ENCODE data around the gene BICRA. TPM values are rescaled to one million over a fixed set of nuclear protein-coding genes. Genes with fewer than 3 reads are reported as not detected.

Gene BICRA
- total and polyA plus RNA-seq, 2 of the 8 experiments (the other 6 are each of a cell fraction or from before 2014, with no cell fraction given) = 1.5 to 29.2 TPM

DNA sequence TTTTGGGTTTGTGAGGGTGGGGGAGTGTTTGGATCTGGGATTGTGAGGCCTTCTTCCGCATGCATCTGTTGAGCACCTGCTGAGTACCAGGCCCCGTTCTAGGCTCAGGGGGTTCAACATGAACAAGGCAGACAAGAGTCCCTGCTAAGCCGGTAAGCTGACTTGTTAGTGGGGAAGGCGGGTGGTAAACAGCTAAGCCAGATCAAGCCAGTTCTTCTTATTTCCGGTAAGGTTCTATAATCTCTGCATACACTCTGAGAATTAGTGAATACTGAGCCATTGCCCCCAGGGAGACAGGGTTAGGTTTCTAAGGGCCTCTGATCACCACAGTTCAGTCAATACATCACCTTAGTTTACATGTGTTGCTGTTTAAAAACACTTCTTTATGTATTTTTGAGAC lies 94.4 kb downstream of the BICRA start:
- WGBS, 2 experiments (ENCODE audit: extremely low coverage in 1 of 2, insufficient coverage in 1 of 2, insufficient read length in 1 of 2, insufficient replicate concordance in 2 of 2, low coverage in 1 of 2, low lambda C conversion rate in 2 of 2, missing lambda C conversion rate in 1 of 2) = 85% methylated on average over 5 of the region's 5 CpGs; no CpG with 5 or more reads in 1 of the 2 experiments
- no peak overlapping the region for H3K4me3 ChIP-seq (ENCODE audit: extremely low read depth in 1 of 4, insufficient read depth in 2 of 4, low read depth in 3 of 4, low read length in 4 of 4)
- H3K14ac ChIP-seq (ENCODE audit: insufficient read length) = no peak overlapping the region
- no peak overlapping the region for H2AK5ac ChIP-seq (ENCODE audit: low read depth, low read length)
- H4K8ac ChIP-seq (ENCODE audit: extremely low read depth, insufficient read depth, low read length) = no peak overlapping the region
- H2BK5ac ChIP-seq (ENCODE audit: low read depth, low read length) = no peak overlapping the region
- no peaks in the 10 kb centered on the region for H3K79me1 ChIP-seq (ENCODE audit: low read depth, low read length)
- peaks cover 2 to 3% of the 10 kb centered on the region in 2 experiments for H4K20me1 ChIP-seq (replicated peaks in 1 of 2; ENCODE audit: control insufficient read depth in 1 of 2, insufficient read depth in 2 of 2, low read length in 2 of 2)
- FAIRE-seq = no peak
- H4K91ac ChIP-seq (replicated peaks; ENCODE audit: insufficient read length, low read length) = no peak overlapping the region
- H3K23me2 ChIP-seq (ENCODE audit: low read depth, low read length) = no peaks in the 10 kb centered on the region
- H2AFZ ChIP-seq (ENCODE audit: low read length) = no peak overlapping the region
- no peak overlapping the region for H2BK15ac ChIP-seq (ENCODE audit: low read length)
- no peak overlapping the region for H2BK120ac ChIP-seq (replicated peaks; ENCODE audit: low read depth, low read length)
- H3K4me1 ChIP-seq (replicated peaks in 1 of 4; ENCODE audit: control insufficient read depth in 3 of 4, insufficient read depth in 4 of 4, low read length in 3 of 4) = peaks cover 0 to 2% (median 0%) of the 10 kb centered on the region in 4 experiments; a peak in 1 of 7 replicates
- no peaks in the 10 kb centered on the region for H3K79me2 ChIP-seq (ENCODE audit: control insufficient read depth in 1 of 2, insufficient read depth in 2 of 2, low read length in 2 of 2)
- H3K4me2 ChIP-seq (ENCODE audit: insufficient read depth in 1 of 2, low read depth in 2 of 2, low read length in 2 of 2) = no peak overlapping the region
- H3K36me3 ChIP-seq (ENCODE audit: control insufficient read depth in 2 of 4, insufficient read depth in 4 of 4, low read length in 3 of 4) = peaks cover 2 to 23% (median 6%) of the 10 kb centered on the region in 4 experiments; a peak in 6 of 8 replicates
- H3K56ac ChIP-seq (replicated peaks; ENCODE audit: insufficient read length, low read depth, low read length) = no peak overlapping the region
- DNase-seq (ENCODE audit: low read depth in 1 of 2, low spot score in 2 of 2) = no peak
- H3K4ac ChIP-seq (replicated peaks; ENCODE audit: insufficient read length, low read depth, low read length) = no peak overlapping the region
- H2BK20ac ChIP-seq (ENCODE audit: low read length) = no peak overlapping the region
- H3K27me3 ChIP-seq (replicated peaks in 1 of 4; ENCODE audit: control insufficient read depth in 3 of 4, extremely low read depth in 1 of 4, insufficient read depth in 3 of 4, low read length in 3 of 4) = no peaks in the 10 kb centered on the region
- ChIA-PET POLR2A (ENCODE audit: partially characterized antibody) (interaction anchor here (1.1 to 1.9 kb wide), 2 partner anchors 42 to 212 kb away, joined by 3 to 5 read pairs; partner anchors contain the start of gene NOP53), CTCF (ENCODE audit: partially characterized antibody) (interaction anchor here (0.9 to 24.9 kb wide), 7 partner anchors 9 to 419 kb away, joined by 3 to 436 read pairs (median 3); partner anchors contain the start of gene EHD2)
- no peak overlapping the region for H3K9ac ChIP-seq (replicated peaks in 1 of 4; ENCODE audit: extremely low read depth in 1 of 4, low read depth in 3 of 4, low read length in 3 of 4)
- no peak overlapping the region for H3K27ac ChIP-seq (ENCODE audit: low read depth, low read length)
- no peak overlapping the region for H2BK12ac ChIP-seq (ENCODE audit: low read depth, low read length)
- no peaks in the 10 kb centered on the region for H3K9me3 ChIP-seq (ENCODE audit: insufficient read depth in 2 of 2, low read depth in 1 of 2, low read length in 1 of 2)
- no peak overlapping the region for H3K23ac ChIP-seq (ENCODE audit: insufficient read length)
- no peak overlapping the region for H3K18ac ChIP-seq (ENCODE audit: extremely low read depth, low read length)
- H4K5ac ChIP-seq (ENCODE audit: insufficient read length, low read depth, low read length) = no peak overlapping the region
- TF ChIP-seq SP4 (IDR thresholded peaks at IDR 0.05; ENCODE audit: low read length) (no peak), BCL11A (IDR thresholded peaks at IDR 0.05; ENCODE audit: low read depth in 2 of 2, low read length in 2 of 2) (no peak), POLR2AphosphoS5 (IDR thresholded peaks at IDR 0.05; ENCODE audit: low read depth, low read length) (no peak), EP300 (IDR thresholded peaks at IDR 0.05; ENCODE audit: borderline replicate concordance in 1 of 2, low read depth in 2 of 2, low read length in 2 of 2) (no peak), JUN (IDR thresholded peaks at IDR 0.05; ENCODE audit: low read depth, low read length) (no peak)
- TF ChIP-seq, protein P1, sequence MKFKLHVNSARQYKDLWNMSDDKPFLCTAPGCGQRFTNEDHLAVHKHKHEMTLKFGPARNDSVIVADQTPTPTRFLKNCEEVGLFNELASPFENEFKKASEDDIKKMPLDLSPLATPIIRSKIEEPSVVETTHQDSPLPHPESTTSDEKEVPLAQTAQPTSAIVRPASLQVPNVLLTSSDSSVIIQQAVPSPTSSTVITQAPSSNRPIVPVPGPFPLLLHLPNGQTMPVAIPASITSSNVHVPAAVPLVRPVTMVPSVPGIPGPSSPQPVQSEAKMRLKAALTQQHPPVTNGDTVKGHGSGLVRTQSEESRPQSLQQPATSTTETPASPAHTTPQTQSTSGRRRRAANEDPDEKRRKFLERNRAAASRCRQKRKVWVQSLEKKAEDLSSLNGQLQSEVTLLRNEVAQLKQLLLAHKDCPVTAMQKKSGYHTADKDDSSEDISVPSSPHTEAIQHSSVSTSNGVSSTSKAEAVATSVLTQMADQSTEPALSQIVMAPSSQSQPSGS (IDR thresholded peaks at IDR 0.05; ENCODE audit: low read length) = no peak
- TF ChIP-seq, protein P2, sequence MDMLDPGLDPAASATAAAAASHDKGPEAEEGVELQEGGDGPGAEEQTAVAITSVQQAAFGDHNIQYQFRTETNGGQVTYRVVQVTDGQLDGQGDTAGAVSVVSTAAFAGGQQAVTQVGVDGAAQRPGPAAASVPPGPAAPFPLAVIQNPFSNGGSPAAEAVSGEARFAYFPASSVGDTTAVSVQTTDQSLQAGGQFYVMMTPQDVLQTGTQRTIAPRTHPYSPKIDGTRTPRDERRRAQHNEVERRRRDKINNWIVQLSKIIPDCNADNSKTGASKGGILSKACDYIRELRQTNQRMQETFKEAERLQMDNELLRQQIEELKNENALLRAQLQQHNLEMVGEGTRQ (IDR thresholded peaks at IDR 0.05; ENCODE audit: low read length) = no peak
- TF ChIP-seq, protein P3, sequence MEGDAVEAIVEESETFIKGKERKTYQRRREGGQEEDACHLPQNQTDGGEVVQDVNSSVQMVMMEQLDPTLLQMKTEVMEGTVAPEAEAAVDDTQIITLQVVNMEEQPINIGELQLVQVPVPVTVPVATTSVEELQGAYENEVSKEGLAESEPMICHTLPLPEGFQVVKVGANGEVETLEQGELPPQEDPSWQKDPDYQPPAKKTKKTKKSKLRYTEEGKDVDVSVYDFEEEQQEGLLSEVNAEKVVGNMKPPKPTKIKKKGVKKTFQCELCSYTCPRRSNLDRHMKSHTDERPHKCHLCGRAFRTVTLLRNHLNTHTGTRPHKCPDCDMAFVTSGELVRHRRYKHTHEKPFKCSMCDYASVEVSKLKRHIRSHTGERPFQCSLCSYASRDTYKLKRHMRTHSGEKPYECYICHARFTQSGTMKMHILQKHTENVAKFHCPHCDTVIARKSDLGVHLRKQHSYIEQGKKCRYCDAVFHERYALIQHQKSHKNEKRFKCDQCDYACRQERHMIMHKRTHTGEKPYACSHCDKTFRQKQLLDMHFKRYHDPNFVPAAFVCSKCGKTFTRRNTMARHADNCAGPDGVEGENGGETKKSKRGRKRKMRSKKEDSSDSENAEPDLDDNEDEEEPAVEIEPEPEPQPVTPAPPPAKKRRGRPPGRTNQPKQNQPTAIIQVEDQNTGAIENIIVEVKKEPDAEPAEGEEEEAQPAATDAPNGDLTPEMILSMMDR (IDR thresholded peaks at IDR 0.05; ENCODE audit: control extremely low read depth in 1 of 3, insufficient read depth in 1 of 3, low read depth in 1 of 3, low read length in 3 of 3) = no peak

Data from H1 (cell line).